Type B pancreatic cell (in vitro differentiated cells): ENCODE data around the gene C6orf62. TPM values are rescaled to one million over a fixed set of nuclear protein-coding genes. Genes with fewer than 3 reads are reported as not detected.

Experiments
- DNase-seq: peaks from one replicate; pipeline ENCODE4 v3.0.0; 2021; ENCODE audit warnings: mixed read lengths; ENCODE audit not compliant: unreplicated experiment; ENCODE audit errors: extremely low spot score
- H3K27ac Mint-ChIP-seq: 2 replicates; pipeline ENCODE4 v1.8.0; 2021; ENCODE audit warnings: mild to moderate bottlenecking, mixed read lengths
- H3K27me3 Mint-ChIP-seq: 2 replicates; pipeline ENCODE4 v1.8.0; 2021; ENCODE audit warnings: mixed read lengths
- H3K36me3 Mint-ChIP-seq: 2 replicates; pipeline ENCODE4 v1.8.0; 2021; ENCODE audit warnings: mixed read lengths
- H3K4me1 Mint-ChIP-seq: one replicate; pipeline ENCODE4 v1.8.0; 2021; ENCODE audit warnings: mixed read lengths; ENCODE audit not compliant: unreplicated experiment
- H3K4me3 Mint-ChIP-seq: 2 replicates; pipeline ENCODE4 v1.8.0; 2021; ENCODE audit warnings: mild to moderate bottlenecking, mixed read lengths
- H3K9me3 Mint-ChIP-seq: 2 replicates; pipeline ENCODE4 v1.8.0; 2021; ENCODE audit warnings: mixed read lengths
- total RNA-seq: library from RNA; stranded (reverse); gene quantifications from 2 replicates; pipeline ENCODE4 v1.2.1, GENCODE V29; 2021; ENCODE audit warnings: low replicate concordance
- TF ChIP-seq, protein P1 (sequence below): fragments of 200-600 bp; sonication (generic); conservative IDR thresholded peaks from 2 replicates; pipeline ENCODE4 v1.5.0; 2021; ENCODE audit warnings: antibody characterized with exemption, mild to moderate bottlenecking

C6orf62 gene
- total RNA-seq, 1 donor from 2014 or later = 77.5 TPM

DNA sequence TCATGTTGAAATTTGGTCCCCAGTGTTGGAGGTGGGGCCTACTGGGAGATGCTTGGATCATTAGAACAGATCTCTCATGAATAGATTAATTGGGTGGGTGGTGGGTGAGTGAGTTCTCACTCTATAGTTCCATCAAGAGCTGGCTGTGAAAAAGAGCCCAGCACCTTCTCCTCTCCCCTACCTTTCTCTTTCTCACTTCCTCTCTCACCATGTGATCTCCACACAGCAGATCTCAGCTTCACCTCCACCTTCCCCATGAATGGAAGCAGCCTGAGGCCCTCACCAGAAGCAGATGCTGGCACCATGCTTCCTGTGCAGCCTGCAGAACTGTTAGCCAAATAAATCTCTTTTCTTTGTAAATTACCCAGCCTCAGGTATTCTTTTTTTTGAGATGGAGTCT is 42.9 kb upstream of the C6orf62 start:
- peaks cover 4% of the 10 kb centered on the region for H3K4me1 Mint-ChIP-seq
- TF ChIP-seq, protein P1, sequence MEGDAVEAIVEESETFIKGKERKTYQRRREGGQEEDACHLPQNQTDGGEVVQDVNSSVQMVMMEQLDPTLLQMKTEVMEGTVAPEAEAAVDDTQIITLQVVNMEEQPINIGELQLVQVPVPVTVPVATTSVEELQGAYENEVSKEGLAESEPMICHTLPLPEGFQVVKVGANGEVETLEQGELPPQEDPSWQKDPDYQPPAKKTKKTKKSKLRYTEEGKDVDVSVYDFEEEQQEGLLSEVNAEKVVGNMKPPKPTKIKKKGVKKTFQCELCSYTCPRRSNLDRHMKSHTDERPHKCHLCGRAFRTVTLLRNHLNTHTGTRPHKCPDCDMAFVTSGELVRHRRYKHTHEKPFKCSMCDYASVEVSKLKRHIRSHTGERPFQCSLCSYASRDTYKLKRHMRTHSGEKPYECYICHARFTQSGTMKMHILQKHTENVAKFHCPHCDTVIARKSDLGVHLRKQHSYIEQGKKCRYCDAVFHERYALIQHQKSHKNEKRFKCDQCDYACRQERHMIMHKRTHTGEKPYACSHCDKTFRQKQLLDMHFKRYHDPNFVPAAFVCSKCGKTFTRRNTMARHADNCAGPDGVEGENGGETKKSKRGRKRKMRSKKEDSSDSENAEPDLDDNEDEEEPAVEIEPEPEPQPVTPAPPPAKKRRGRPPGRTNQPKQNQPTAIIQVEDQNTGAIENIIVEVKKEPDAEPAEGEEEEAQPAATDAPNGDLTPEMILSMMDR = no peak
- H3K27ac Mint-ChIP-seq = no peak overlapping the region
- no peaks in the 10 kb centered on the region for H3K27me3 Mint-ChIP-seq
- H3K36me3 Mint-ChIP-seq = no peaks in the 10 kb centered on the region
- H3K4me3 Mint-ChIP-seq = no peak overlapping the region
- no peak for DNase-seq
- H3K9me3 Mint-ChIP-seq = no peaks in the 10 kb centered on the region

DNA sequence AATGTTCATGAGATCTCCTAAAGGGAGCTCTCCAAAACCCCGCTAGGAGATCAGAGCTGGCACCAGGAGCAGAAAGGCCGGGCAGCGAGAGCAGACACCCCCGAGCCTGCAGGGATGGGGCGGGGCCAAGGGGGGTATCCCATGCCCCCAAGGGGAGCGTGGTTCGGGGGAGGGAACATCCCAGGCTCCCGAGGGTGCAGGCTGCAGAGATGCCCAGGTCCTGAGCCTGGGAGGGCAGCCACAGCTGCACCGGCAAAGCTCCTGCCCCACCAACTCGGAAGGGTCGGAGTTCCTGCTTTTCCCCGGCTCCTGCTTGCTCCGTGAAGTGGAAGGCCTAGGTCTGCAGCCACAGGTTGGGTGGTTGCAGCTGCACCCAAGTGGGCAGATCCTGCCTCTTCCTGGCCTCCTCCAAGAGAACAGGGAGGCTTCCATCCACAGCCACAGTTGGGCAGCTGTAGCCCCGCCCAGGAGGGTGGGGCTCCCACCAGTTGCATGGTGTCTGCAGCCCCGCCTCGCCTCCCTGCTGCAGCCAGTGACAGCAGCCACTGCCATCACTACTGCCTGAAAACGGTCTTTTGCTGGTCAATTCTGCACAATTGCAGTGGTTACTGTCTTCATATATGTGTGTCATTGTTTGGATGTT is 42.4 kb upstream of the C6orf62 start:
- TF ChIP-seq, protein P1 = no peak
- H3K27ac Mint-ChIP-seq = no peak overlapping the region
- no peak for DNase-seq

DNA sequence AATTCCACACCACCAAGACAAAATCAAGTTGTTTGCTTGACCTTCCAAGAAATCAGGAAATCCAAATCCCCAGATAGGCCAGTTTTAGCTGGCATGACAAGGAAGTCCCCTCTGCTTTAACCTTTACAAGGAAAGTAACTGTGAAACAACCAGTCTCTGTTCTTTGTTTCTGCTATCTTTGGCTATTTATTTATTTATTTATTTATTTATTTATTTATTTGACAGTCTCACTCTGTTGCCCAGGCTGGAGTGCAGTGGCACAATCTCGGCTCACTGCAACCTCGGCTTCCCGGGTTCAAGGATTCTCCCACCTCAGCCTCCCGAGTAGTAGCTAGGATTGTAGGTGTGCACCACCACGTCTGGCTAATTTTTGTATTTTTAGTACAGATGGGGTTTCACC is 41.3 kb upstream of the C6orf62 start:
- no peak for DNase-seq
- H3K27me3 Mint-ChIP-seq = no peaks in the 10 kb centered on the region
- H3K9me3 Mint-ChIP-seq = no peaks in the 10 kb centered on the region
- no peak overlapping the region for H3K4me3 Mint-ChIP-seq
- peaks cover 4% of the 10 kb centered on the region for H3K4me1 Mint-ChIP-seq
- no peak overlapping the region for H3K27ac Mint-ChIP-seq
- TF ChIP-seq, protein P1 = no peak
- no peaks in the 10 kb centered on the region for H3K36me3 Mint-ChIP-seq

More for the DNA sequence above, 42.4 kb upstream of the C6orf62 start:
- Mint-ChIP-seq H3K4me1 (peaks cover 4% of the 10 kb centered on the region), H3K36me3 (no peaks in the 10 kb centered on the region), H3K27me3 (no peaks in the 10 kb centered on the region), H3K4me3 (no peak overlapping the region), H3K9me3 (no peaks in the 10 kb centered on the region)

DNA sequence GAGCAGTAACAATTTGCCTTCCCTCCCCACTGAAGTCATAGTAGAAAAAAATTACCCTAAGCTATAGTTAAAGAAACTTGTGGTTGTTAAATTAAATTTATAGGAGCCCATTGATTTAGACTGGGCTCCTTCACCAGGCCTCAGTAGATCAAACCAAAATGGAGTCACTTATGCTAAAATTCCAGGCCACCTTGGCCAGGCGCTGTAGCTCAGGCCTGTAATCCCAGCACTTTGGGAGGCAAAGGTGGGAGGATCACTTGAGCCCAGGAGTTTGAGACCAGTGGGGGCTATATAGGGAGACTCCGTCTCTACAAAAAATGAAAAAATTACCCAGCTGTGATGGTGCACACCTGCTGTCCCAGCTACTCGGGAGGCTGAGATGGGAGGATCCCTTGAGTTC is 40.8 kb upstream of the C6orf62 start:
- H3K27me3 Mint-ChIP-seq = no peaks in the 10 kb centered on the region
- no peak for DNase-seq
- H3K27ac Mint-ChIP-seq = no peak overlapping the region
- H3K9me3 Mint-ChIP-seq = no peaks in the 10 kb centered on the region
- H3K4me3 Mint-ChIP-seq = no peak overlapping the region
- peaks cover 4% of the 10 kb centered on the region for H3K4me1 Mint-ChIP-seq
- TF ChIP-seq, protein P1 = no peak
- no peaks in the 10 kb centered on the region for H3K36me3 Mint-ChIP-seq

DNA sequence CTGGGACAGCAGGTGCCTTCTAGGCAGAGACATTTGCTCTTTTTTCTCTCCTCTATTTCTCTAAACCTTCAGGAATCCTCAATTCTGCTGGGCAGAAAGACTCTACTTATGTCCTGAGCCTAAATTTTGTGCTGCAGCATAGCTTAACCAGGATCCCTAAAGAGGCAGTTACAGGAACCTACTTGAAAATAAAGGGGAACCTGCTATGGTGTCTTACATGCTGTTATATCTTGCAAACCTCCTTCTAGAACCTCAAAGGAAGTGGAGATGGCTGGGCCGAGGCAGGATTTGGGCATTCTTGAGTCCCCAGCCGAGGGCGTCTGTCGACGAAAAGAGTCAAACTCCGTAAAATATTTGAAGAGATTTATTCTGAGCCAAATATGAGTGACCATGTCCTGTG is 38.7 kb upstream of the C6orf62 start:
- Mint-ChIP-seq H3K36me3 (no peaks in the 10 kb centered on the region), H3K27ac (no peak overlapping the region), H3K27me3 (no peaks in the 10 kb centered on the region), H3K9me3 (no peaks in the 10 kb centered on the region), H3K4me1 (peaks cover 4% of the 10 kb centered on the region), H3K4me3 (no peak overlapping the region)
- TF ChIP-seq, protein P1 = no peak
- DNase-seq = no peak
